ENCODE results near the gene ALB. TPM values are rescaled to one million over a fixed set of nuclear protein-coding genes. Genes with fewer than 3 reads are reported as not detected.
"Not testable (repeated sequence)": the region's sequence is repeated elsewhere in the genome, so short reads cannot be mapped to it uniquely, and the experiment has no call there.

The ALB gene
- total RNA-seq (2014; rRNA removed) (0.22 TPM in 1 of 2 replicates, not detected in the other), Bru-seq, nascent RNA (percentile 29 among the genes with signal in this experiment), BruChase-seq, experiment 1, labeled RNA remaining after a 6-hour chase (percentile 31 among the genes with signal in this experiment), BruChase-seq, experiment 2, labeled RNA remaining after a 2-hour chase (percentile 31 among the genes with signal in this experiment)
- long read RNA-seq: 0 reads

- CTCF ChIA-PET: no interaction called here
- no peak for ATAC-seq
- H3K4me3 ChIP-seq (ENCODE audit: low read length): no peak within 1 kb of the TSS
These were observed at the start of gene ALB for GRCh38 chr4:73404042-73404441. Gene ALB, plus strand, starts transcription at chr4:73404287. Its CDS starts 41 bp downstream, at chr4:73404328.

GRCh38 chr4:73357174-73357573 is 46.9 kb upstream of the ALB start:
- CTCF ChIA-PET; H3K4me3 ChIP-seq (ENCODE audit: low read length); H3F3A ChIP-seq (ENCODE audit: low read length, unreplicated experiment); ATAC-seq; H3K36me3 ChIP-seq (ENCODE audit: low read depth, low read length); H4K20me1 ChIP-seq (ENCODE audit: low read length); H3K4me1 ChIP-seq (ENCODE audit: insufficient read depth, low read length); H3K4me2 ChIP-seq (ENCODE audit: low read length); H2AFZ ChIP-seq (ENCODE audit: low read length); H3K9ac ChIP-seq (ENCODE audit: low read length); BruUV-seq (replicated peaks); POLR2A ChIA-PET (ENCODE audit: unreplicated experiment); DNase-seq; H3K9me2 ChIP-seq (replicated peaks; ENCODE audit: low read length); H3K79me2 ChIP-seq (ENCODE audit: low read length); H3K9me3 ChIP-seq (ENCODE audit: low read length); intact Hi-C loops (cut with micrococcal nuclease); H3K27ac ChIP-seq (ENCODE audit: low read length): not testable (repeated sequence)
- H3K27me3 ChIP-seq (ENCODE audit: low read length): peaks cover 28% of the 10 kb centered on the region

More at GRCh38 chr4:73404042-73404441, at the start of gene ALB:
- H3K9ac ChIP-seq (ENCODE audit: low read length): no peak within 1 kb of the TSS
- no peak within 1 kb of the TSS for H2AFZ ChIP-seq (ENCODE audit: low read length)
- H3K36me3 ChIP-seq (ENCODE audit: low read depth, low read length): no peaks in the 10 kb centered on the region
- H3F3A ChIP-seq (ENCODE audit: low read length, unreplicated experiment): no peaks in the 10 kb centered on the region
- BruUV-seq (replicated peaks): no TSS peak
- H3K27me3 ChIP-seq (ENCODE audit: low read length): peaks cover 31% of the 10 kb centered on the region
- DNase-seq: no peak
- H3K9me3 ChIP-seq (ENCODE audit: low read length): no peaks in the 10 kb centered on the region
- intact Hi-C loops (cut with micrococcal nuclease): no loop called here
- no peaks in the 10 kb centered on the region for H3K9me2 ChIP-seq (replicated peaks; ENCODE audit: low read length)
- H3K4me1 ChIP-seq (ENCODE audit: insufficient read depth, low read length): no peaks in the 10 kb centered on the region
- H4K20me1 ChIP-seq (ENCODE audit: low read length): no peaks in the 10 kb centered on the region
- TF ChIP-seq CTCF (conservative IDR thresholded peaks at IDR 0.05; ENCODE audit: low read depth, low read length): no peak
- no peak for TF ChIP-seq EZH2phosphoT487 (IDR thresholded peaks at IDR 0.05; ENCODE audit: borderline replicate concordance, low read length)
- no peak for TF ChIP-seq EZH2 (IDR thresholded peaks at IDR 0.05; ENCODE audit: low read length, unreplicated experiment)
- H3K4me2 ChIP-seq (ENCODE audit: low read length): no peak within 1 kb of the TSS
- POLR2A ChIA-PET (ENCODE audit: unreplicated experiment): no interaction called here
- H3K27ac ChIP-seq (ENCODE audit: low read length): no peak within 1 kb of the TSS
- H3K79me2 ChIP-seq (ENCODE audit: low read length): no peaks in the 10 kb centered on the region

GRCh38 chr4:73369506-73370199 is 34.4 kb upstream of the ALB start:
- H3K4me1 ChIP-seq (ENCODE audit: insufficient read depth, low read length); H3K9me2 ChIP-seq (replicated peaks; ENCODE audit: low read length); H3K27ac ChIP-seq (ENCODE audit: low read length); CTCF ChIA-PET; H3K79me2 ChIP-seq (ENCODE audit: low read length); H3K36me3 ChIP-seq (ENCODE audit: low read depth, low read length); H3K4me3 ChIP-seq (ENCODE audit: low read length); H4K20me1 ChIP-seq (ENCODE audit: low read length); BruUV-seq (replicated peaks); H2AFZ ChIP-seq (ENCODE audit: low read length); H3K9ac ChIP-seq (ENCODE audit: low read length); POLR2A ChIA-PET (ENCODE audit: unreplicated experiment); DNase-seq; intact Hi-C loops (cut with micrococcal nuclease); H3K4me2 ChIP-seq (ENCODE audit: low read length); H3F3A ChIP-seq (ENCODE audit: low read length, unreplicated experiment); H3K9me3 ChIP-seq (ENCODE audit: low read length); ATAC-seq: not testable (repeated sequence)
- H3K27me3 ChIP-seq (ENCODE audit: low read length): peaks cover 41% of the 10 kb centered on the region

All from PC-3 (cell line).